Upper lobe of left lung (tissue), 6 donors: ENCODE measurements around the gene ECE1. TPM values are rescaled to one million over a fixed set of nuclear protein-coding genes. Genes with fewer than 3 reads are reported as not detected.

ENCODE experiments used
- ATAC-seq, 2 donors: fragments of 200-7000 bp; cut with Tn5 transposase; one replicate each; pipeline ENCODE4 v1.9.1; 2022; ENCODE audit warnings: mild to moderate bottlenecking in 2 of 2, moderate library complexity in 2 of 2; ENCODE audit not compliant: low FRiP score in 2 of 2
- DNase-seq, 2 donors: peaks; one replicate each; pipeline ENCODE4 v3.0.0-alpha.2; 2019 to 2020
- H3K27ac ChIP-seq, 4 donors: fragments of 200-600 bp; sonication (generic); one replicate each; pipeline ENCODE4 v1.5.1; 2016 to 2019
- H3K27me3 ChIP-seq, 4 donors: fragments of 200-600 bp; sonication (generic); one replicate each; pipeline ENCODE4 v1.5.1; 2017 to 2019
- H3K36me3 ChIP-seq, 4 donors: fragments of 200-600 bp; sonication (generic); one replicate each; pipeline ENCODE4 v1.5.1; 2016 to 2019
- H3K4me1 ChIP-seq, 4 donors: fragments of 200-600 bp; sonication (generic); one replicate each; pipeline ENCODE4 v1.5.1; 2018 to 2019
- H3K4me3 ChIP-seq, 4 donors: fragments of 200-600 bp; sonication (generic); one replicate each; pipeline ENCODE4 v1.5.1; 2017 to 2019; ENCODE audit warnings: mild to moderate bottlenecking in 2 of 4, moderate library complexity in 1 of 4
- H3K9me3 ChIP-seq, 4 donors: fragments of 200-600 bp; sonication (generic); one replicate each; pipeline ENCODE4 v1.5.1; 2018 to 2019
- CTCF ChIP-seq, 6 experiments: fragments of 450-650 bp in 4 of 6; fragments of 200-600 bp in 2 of 6; sonication (generic) in 2 of 6; IDR thresholded peaks; one replicate each; pipeline ENCODE4 v1.5.1; 2016 to 2019; ENCODE audit warnings: antibody characterized with exemption in 6 of 6
- EP300 ChIP-seq, 4 donors: sonication (generic); formaldehyde crosslinking; IDR thresholded peaks; one replicate each; pipeline ENCODE4 v1.5.1; 2017; ENCODE audit warnings: antibody characterized with exemption in 4 of 4, control low read depth in 2 of 4
- POLR2A ChIP-seq, 4 donors: fragments of 450-650 bp; IDR thresholded peaks; one replicate each; pipeline ENCODE4 v1.5.1; 2016 to 2017; ENCODE audit warnings: antibody characterized with exemption in 4 of 4, mild to moderate bottlenecking in 2 of 4
- POLR2AphosphoS5 ChIP-seq, 2 donors: sonication (generic); formaldehyde crosslinking; IDR thresholded peaks; one replicate each; pipeline ENCODE4 v1.5.1; 2017; ENCODE audit warnings: antibody characterized with exemption in 2 of 2
- WGBS, 2 donors: methylation state at CpG; one replicate each; pipeline ENCODE4 v1.1.5; 2017 to 2018; 5-methylcytosine and 5-hydroxymethylcytosine counted together
- total RNA-seq, 6 donors: library from RNA; depleted of rRNA in 4 of 6; stranded (reverse); fragments of >200 nt in 4 of 6; gene quantifications; one replicate each; pipeline versions ENCODE4 v1.1.0 to v1.2.1, GENCODE V29; 2016 to 2021
- donor health status: DM: no; HTN: no; CAD: no; lungs with moderate emphysema.
- donor health status: DM: no; HTN: yes; CAD: no; lungs with severe emphysema.

The ECE1 gene
- total RNA-seq, 6 donors from 2014 or later = 55.8 to 120 (median 74.8) TPM

GRCh38 chr1:21266119-21266774 lies 24.0 kb downstream of the ECE1 start:
- H3K27me3 ChIP-seq = no peaks in the 10 kb centered on the region
- no peak overlapping the region for H3K4me3 ChIP-seq
- peaks cover 0 to 51% (median 9%) of the 10 kb centered on the region in 4 donors for H3K36me3 ChIP-seq
- H3K9me3 ChIP-seq = no peaks in the 10 kb centered on the region
- ATAC-seq (no peak), DNase-seq (no peak)
- H3K27ac ChIP-seq = peak overlapping the region; percentile 19 to 79 (median 62)
- TF ChIP-seq CTCF (IDR thresholded peaks at IDR 0.05) (no peak), POLR2AphosphoS5 (IDR thresholded peaks at IDR 0.05) (no peak), EP300 (IDR thresholded peaks at IDR 0.05) (no peak), POLR2A (IDR thresholded peaks at IDR 0.05) (no peak)
- H3K4me1 ChIP-seq = peaks cover 57 to 83% (median 75%) of the 10 kb centered on the region in 4 donors
- 76 to 92% methylated on average over 6 to 12 of the region's 12 CpGs for WGBS, 2 donors

- no peaks in the 10 kb centered on the region for H3K27me3 ChIP-seq
- peaks cover 63 to 88% (median 78%) of the 10 kb centered on the region in 4 donors for H3K4me1 ChIP-seq
- TF ChIP-seq POLR2A (IDR thresholded peaks at IDR 0.05) (no peak), EP300 (IDR thresholded peaks at IDR 0.05) (no peak), POLR2AphosphoS5 (IDR thresholded peaks at IDR 0.05) (no peak), CTCF (IDR thresholded peaks at IDR 0.05) (no peak)
- H3K4me3 ChIP-seq = no peak overlapping the region
- ATAC-seq (no peak), DNase-seq (no peak)
- peak overlapping the region; percentile 19 to 79 (median 62) for H3K27ac ChIP-seq
- no peaks in the 10 kb centered on the region for H3K9me3 ChIP-seq
- 85 to 91% methylated on average over 4 to 6 of the region's 6 CpGs for WGBS, 2 donors
- H3K36me3 ChIP-seq = peaks cover 0 to 47% (median 4%) of the 10 kb centered on the region in 4 donors
Measured at GRCh38 chr1:21265644-21266043, 24.6 kb downstream of the ECE1 start.

- no peak overlapping the region for H3K4me3 ChIP-seq
- H3K27ac ChIP-seq = peak overlapping the region in 3 of 4 donors; percentile 56 to 79 (median 68)
- no peaks in the 10 kb centered on the region for H3K27me3 ChIP-seq
- ATAC-seq (no peak), DNase-seq (no peak)
- peaks cover 0 to 48% (median 2%) of the 10 kb centered on the region in 4 donors for H3K36me3 ChIP-seq
- 55 to 71% methylated on average over 4 of the region's 4 CpGs for WGBS, 2 donors
- H3K9me3 ChIP-seq = no peaks in the 10 kb centered on the region
- TF ChIP-seq EP300 (IDR thresholded peaks at IDR 0.05) (no peak), POLR2AphosphoS5 (IDR thresholded peaks at IDR 0.05) (no peak), POLR2A (IDR thresholded peaks at IDR 0.05) (no peak), CTCF (IDR thresholded peaks at IDR 0.05) (no peak)
- peaks cover 65 to 90% (median 79%) of the 10 kb centered on the region in 4 donors for H3K4me1 ChIP-seq
Measured at GRCh38 chr1:21264898-21265297, 25.4 kb downstream of the ECE1 start.

GRCh38 chr1:21263653-21264225 lies 26.5 kb downstream of the ECE1 start:
- DNase-seq = no peak
- WGBS, 2 donors = 82 to 83% methylated on average over 11 of the region's 11 CpGs
- H3K4me1 ChIP-seq = peaks cover 67 to 86% (median 76%) of the 10 kb centered on the region in 4 donors

More at GRCh38 chr1:21263653-21264225, 26.5 kb downstream of the ECE1 start:
- H3K4me3 ChIP-seq = no peak overlapping the region
- H3K27me3 ChIP-seq = no peaks in the 10 kb centered on the region
- H3K27ac ChIP-seq = peak overlapping the region; percentile 83 to 89 (median 86)
- no peaks in the 10 kb centered on the region for H3K9me3 ChIP-seq
- H3K36me3 ChIP-seq = peaks cover 0 to 46% (median 5%) of the 10 kb centered on the region in 4 donors
- no peak for ATAC-seq
- no peak for TF ChIP-seq CTCF (IDR thresholded peaks at IDR 0.05)
- no peak for TF ChIP-seq POLR2AphosphoS5 (IDR thresholded peaks at IDR 0.05)
- no peak for TF ChIP-seq POLR2A (IDR thresholded peaks at IDR 0.05)
- TF ChIP-seq EP300 (IDR thresholded peaks at IDR 0.05) = no peak
